H9 (cell line): ENCODE data around the gene MAGI3. TPM values are rescaled to one million over a fixed set of nuclear protein-coding genes. Genes with fewer than 3 reads are reported as not detected.

Experiments
- DNase-seq: peaks from one replicate; pipeline ENCODE4 v3.0.0-alpha.2; 2017
- H2AFZ ChIP-seq: one replicate; pipeline ENCODE4 v1.6.1; 2013; ENCODE audit warnings: mild to moderate bottlenecking, low read length, control low read depth, moderate library complexity
- H2AK5ac ChIP-seq: 2 replicates; pipeline ENCODE4 v1.6.1; 2013; ENCODE audit warnings: low read length, control low read depth, mixed read lengths; ENCODE audit not compliant: insufficient read length
- H2BK120ac ChIP-seq: one replicate; pipeline ENCODE4 v1.6.1; 2013; ENCODE audit warnings: low read depth, mild to moderate bottlenecking, low read length, control low read depth, inconsistent platforms; ENCODE audit not compliant: poor library complexity, severe bottlenecking
- H2BK12ac ChIP-seq: 2 replicates; pipeline ENCODE4 v1.6.1; 2013; ENCODE audit warnings: low read length, control low read depth, mixed read lengths, low read depth; ENCODE audit not compliant: insufficient read length
- H2BK15ac ChIP-seq: 2 replicates; pipeline ENCODE4 v1.6.1; 2013; ENCODE audit warnings: low read depth, low read length, control low read depth
- H2BK20ac ChIP-seq: one replicate; pipeline ENCODE4 v1.6.1; 2013; ENCODE audit warnings: low read depth, mild to moderate bottlenecking, low read length, control low read depth, inconsistent platforms; ENCODE audit not compliant: poor library complexity, severe bottlenecking
- H2BK5ac ChIP-seq: 2 replicates; pipeline ENCODE4 v1.6.1; 2013; ENCODE audit warnings: low read length, control low read depth, mixed read lengths; ENCODE audit not compliant: insufficient read length
- H3K14ac ChIP-seq: 2 replicates; pipeline ENCODE4 v1.6.1; 2013; ENCODE audit warnings: low read length, control low read depth; ENCODE audit not compliant: insufficient read depth
- H3K18ac ChIP-seq: 2 replicates; pipeline ENCODE4 v1.6.1; 2013; ENCODE audit warnings: low read depth, mild to moderate bottlenecking, mixed read lengths, low read length, control low read depth; ENCODE audit not compliant: insufficient read length
- H3K23ac ChIP-seq: 2 replicates; pipeline ENCODE4 v1.6.1; 2013; ENCODE audit warnings: low read length, control low read depth, mixed read lengths, low read depth; ENCODE audit not compliant: insufficient read length
- H3K23me2 ChIP-seq: 2 replicates; pipeline ENCODE4 v1.6.1; 2013; ENCODE audit warnings: low read depth, mild to moderate bottlenecking, mixed read lengths, low read length, control low read depth; ENCODE audit not compliant: insufficient read length, poor library complexity, severe bottlenecking
- H3K27ac ChIP-seq: 2 replicates; pipeline ENCODE4 v1.5.1; 2013; ENCODE audit warnings: low read length, control low read depth, mixed read lengths, low read depth; ENCODE audit not compliant: insufficient read length
- H3K27me3 ChIP-seq: 2 replicates; pipeline ENCODE4 v1.6.1; 2013; ENCODE audit warnings: low read length, control low read depth, inconsistent platforms; ENCODE audit not compliant: insufficient read depth
- H3K4ac ChIP-seq: 2 replicates; pipeline ENCODE4 v1.6.1; 2013; ENCODE audit warnings: low read depth, mild to moderate bottlenecking, control low read depth, inconsistent platforms, low read length, moderate library complexity
- H3K4me1 ChIP-seq: 2 replicates; pipeline ENCODE4 v1.6.1; 2013; ENCODE audit warnings: low read length, control low read depth, inconsistent platforms; ENCODE audit not compliant: insufficient read depth
- H3K4me2 ChIP-seq: 2 replicates; pipeline ENCODE4 v1.6.1; 2013; ENCODE audit warnings: low read length, control low read depth, mixed read lengths; ENCODE audit not compliant: insufficient read length, insufficient read depth
- H3K56ac ChIP-seq: 2 replicates; pipeline ENCODE4 v1.6.1; 2013; ENCODE audit warnings: low read depth, mild to moderate bottlenecking, mixed read lengths, low read length, control low read depth; ENCODE audit not compliant: insufficient read length
- H3K79me1 ChIP-seq: 2 replicates; pipeline ENCODE4 v1.6.1; 2013; ENCODE audit warnings: low read depth, mild to moderate bottlenecking, moderate library complexity, low read length, control low read depth, inconsistent platforms; ENCODE audit not compliant: insufficient read depth, poor library complexity, severe bottlenecking
- H3K79me2 ChIP-seq: 2 replicates; pipeline ENCODE4 v1.6.1; 2013; ENCODE audit warnings: low read length, control low read depth, inconsistent platforms; ENCODE audit not compliant: insufficient read depth
- H3K9ac ChIP-seq: 2 replicates; pipeline ENCODE4 v1.6.1; 2013; ENCODE audit warnings: low read length, control low read depth, mixed read lengths; ENCODE audit not compliant: insufficient read length; ENCODE audit errors: extremely low read depth
- H3K9me3 ChIP-seq: one replicate; pipeline ENCODE4 v1.6.1; 2013; ENCODE audit warnings: low read depth, low read length, inconsistent platforms; ENCODE audit not compliant: control insufficient read depth
- H3T11ph ChIP-seq: one replicate; pipeline ENCODE4 v1.6.1; 2013; ENCODE audit warnings: mild to moderate bottlenecking, low read length, control low read depth, inconsistent platforms
- H4K20me1 ChIP-seq: one replicate; pipeline ENCODE4 v1.6.1; 2013; ENCODE audit not compliant: control insufficient read depth, insufficient read length, insufficient read depth
- H4K5ac ChIP-seq: 2 replicates; pipeline ENCODE4 v1.6.1; 2013; ENCODE audit warnings: low read depth, mild to moderate bottlenecking, mixed read lengths, low read length, control low read depth; ENCODE audit not compliant: insufficient read length
- H4K8ac ChIP-seq: replicated peaks from 2 replicates; pipeline ENCODE4 v1.6.1; 2013; ENCODE audit warnings: low read length, control low read depth, mixed read lengths, low read depth; ENCODE audit not compliant: insufficient read length
- H4K91ac ChIP-seq: 2 replicates; pipeline ENCODE4 v1.6.1; 2013; ENCODE audit warnings: low read depth, mild to moderate bottlenecking, moderate library complexity, mixed read lengths, low read length, control low read depth; ENCODE audit not compliant: insufficient read length
- H3K27ac Mint-ChIP-seq, 3 experiments: 2 replicates in 2 of 3; 3 replicates in 1 of 3; pipeline ENCODE4 v1.8.0; 2020 to 2021; ENCODE audit warnings: mixed read lengths in 3 of 3, mild to moderate bottlenecking in 1 of 3, moderate library complexity in 1 of 3
- H3K27me3 Mint-ChIP-seq: 2 replicates; pipeline ENCODE4 v1.8.0; 2021; ENCODE audit warnings: low read depth, mild to moderate bottlenecking, moderate library complexity, mixed read lengths
- H3K36me3 Mint-ChIP-seq, 3 experiments: 2 replicates in 2 of 3; 3 replicates in 1 of 3; pipeline ENCODE4 v1.8.0; 2020 to 2021; ENCODE audit warnings: low read depth in 3 of 3, mixed read lengths in 3 of 3; ENCODE audit not compliant: insufficient read depth in 1 of 3
- H3K4me1 Mint-ChIP-seq, 2 experiments: 2 replicates each; pipeline ENCODE4 v1.8.0; 2020; ENCODE audit warnings: mixed read lengths in 2 of 2
- H3K4me3 Mint-ChIP-seq, 2 experiments: 2 replicates in 1 of 2; 3 replicates in 1 of 2; pipeline ENCODE4 v1.8.0; 2020 to 2021; ENCODE audit warnings: mild to moderate bottlenecking in 2 of 2, mixed read lengths in 2 of 2, moderate library complexity in 1 of 2
- H3K9me3 Mint-ChIP-seq, 2 experiments: 2 replicates in 1 of 2; 3 replicates in 1 of 2; pipeline ENCODE4 v1.8.0; 2020; ENCODE audit warnings: mild to moderate bottlenecking in 2 of 2, mixed read lengths in 2 of 2, moderate library complexity in 1 of 2
- CTCF ChIP-seq: fragments of 200-600 bp; sonication (generic); conservative IDR thresholded peaks from 3 replicates; pipeline ENCODE4 v1.8.0; 2021; ENCODE audit warnings: antibody characterized with exemption, mild to moderate bottlenecking
- WGBS: extraction: QIAGEN DNeasy Blood & Tissue Kit; methylation state at CpG from one replicate; pipeline ENCODE4 v1.1.7; 2013; ENCODE audit warnings: missing lambda C conversion rate, low lambda C conversion rate, mixed read lengths; ENCODE audit not compliant: insufficient read length; ENCODE audit errors: extremely low coverage; 5-methylcytosine and 5-hydroxymethylcytosine counted together
- total RNA-seq: library from RNA; stranded (reverse); gene quantifications from 2 replicates; pipeline ENCODE4 v1.2.1, GENCODE V29; 2021

MAGI3 gene
- total RNA-seq, 1 experiment from 2014 or later: 8.2 TPM

- no peak overlapping the region for H2BK120ac ChIP-seq
- Mint-ChIP-seq H3K9me3 (no peaks in the 10 kb centered on the region), H3K27ac (no peak overlapping the region), H3K36me3 (no peaks in the 10 kb centered on the region), H3K4me1 (no peaks in the 10 kb centered on the region), H3K27me3 (no peaks in the 10 kb centered on the region), H3K4me3 (no peak overlapping the region)
- no peaks in the 10 kb centered on the region for H3K23me2 ChIP-seq
- DNase-seq: no peak
- H2BK15ac ChIP-seq: no peak overlapping the region
- H4K91ac ChIP-seq: no peak overlapping the region
- no peaks in the 10 kb centered on the region for H4K20me1 ChIP-seq
- H3K14ac ChIP-seq: no peak overlapping the region
- no peak overlapping the region for H2BK20ac ChIP-seq
- no peaks in the 10 kb centered on the region for H3K79me1 ChIP-seq
- no peaks in the 10 kb centered on the region for H3K27me3 ChIP-seq
- H2BK5ac ChIP-seq: no peak overlapping the region
- no CpG with 5 or more reads among the region's 5 CpGs for WGBS
- no peak overlapping the region for H2BK12ac ChIP-seq
- no peak overlapping the region for H3K56ac ChIP-seq
- H2AFZ ChIP-seq: no peak overlapping the region
- no peak overlapping the region for H3K23ac ChIP-seq
- no peak overlapping the region for H3T11ph ChIP-seq
- H4K8ac ChIP-seq: no peak overlapping the region
- H3K4me1 ChIP-seq: no peaks in the 10 kb centered on the region
- H3K4ac ChIP-seq: no peak overlapping the region
- H3K27ac ChIP-seq: no peak overlapping the region
- H4K5ac ChIP-seq: no peak overlapping the region
- H3K9ac ChIP-seq: no peak overlapping the region
- no peaks in the 10 kb centered on the region for H3K9me3 ChIP-seq
- H3K79me2 ChIP-seq: no peaks in the 10 kb centered on the region
- no peak for TF ChIP-seq CTCF
- H3K18ac ChIP-seq: no peak overlapping the region
- no peak overlapping the region for H2AK5ac ChIP-seq
- H3K4me2 ChIP-seq: no peak overlapping the region
Observed at GRCh38 chr1:113653741-113654140, 263.4 kb downstream of the MAGI3 start.
